ENCODE data around the gene NR1H4.

Gene NR1H4

GRCh38 chr12:100464529-100464928, 9.1 kb upstream of the NR1H4 start:
- H3K4me3 ChIP-seq (replicated peaks in 1 of 2; ENCODE audit: low read depth in 2 of 2, low read length in 2 of 2), result no peak overlapping the region
- DNase-seq (ENCODE audit: low read depth in 2 of 2), result no peak
- no peak for TF ChIP-seq CTCF (IDR thresholded peaks at IDR 0.05; ENCODE audit: low read depth, low read length)

DNA sequence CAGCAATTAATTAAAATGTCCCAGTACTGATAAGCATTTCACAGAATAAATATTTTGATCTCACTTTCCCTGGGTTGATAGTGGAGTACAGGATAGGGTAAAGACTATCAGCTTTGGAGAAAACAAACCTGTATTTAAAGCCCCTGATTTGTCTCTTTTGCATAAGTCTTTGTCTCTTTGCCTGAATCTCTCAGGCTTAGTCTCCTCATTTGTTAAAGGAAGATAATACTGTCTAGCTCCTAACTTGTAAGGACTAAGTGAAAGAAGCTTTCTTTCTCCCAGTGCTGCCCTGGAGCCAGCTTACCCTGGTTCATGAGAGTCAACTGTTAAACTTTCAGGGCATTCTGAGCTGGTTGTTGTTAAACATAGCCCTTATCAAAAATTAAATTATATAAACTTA, 5.5 kb upstream of the NR1H4 start:
- H3K4me3 ChIP-seq (replicated peaks in 1 of 2; ENCODE audit: low read depth in 2 of 2, low read length in 2 of 2), result no peak overlapping the region
- TF ChIP-seq CTCF (IDR thresholded peaks at IDR 0.05; ENCODE audit: low read depth, low read length), result no peak
- DNase-seq (ENCODE audit: low read depth in 2 of 2), result no peak

- TF ChIP-seq CTCF (IDR thresholded peaks at IDR 0.05; ENCODE audit: low read depth, low read length), result no peak
- no peak overlapping the region for H3K4me3 ChIP-seq (replicated peaks in 1 of 2; ENCODE audit: low read depth in 2 of 2, low read length in 2 of 2)
- no peak for DNase-seq (ENCODE audit: low read depth in 2 of 2)
Measured at GRCh38 chr12:100472325-100472724, 1.3 kb upstream of the NR1H4 start.

DNA sequence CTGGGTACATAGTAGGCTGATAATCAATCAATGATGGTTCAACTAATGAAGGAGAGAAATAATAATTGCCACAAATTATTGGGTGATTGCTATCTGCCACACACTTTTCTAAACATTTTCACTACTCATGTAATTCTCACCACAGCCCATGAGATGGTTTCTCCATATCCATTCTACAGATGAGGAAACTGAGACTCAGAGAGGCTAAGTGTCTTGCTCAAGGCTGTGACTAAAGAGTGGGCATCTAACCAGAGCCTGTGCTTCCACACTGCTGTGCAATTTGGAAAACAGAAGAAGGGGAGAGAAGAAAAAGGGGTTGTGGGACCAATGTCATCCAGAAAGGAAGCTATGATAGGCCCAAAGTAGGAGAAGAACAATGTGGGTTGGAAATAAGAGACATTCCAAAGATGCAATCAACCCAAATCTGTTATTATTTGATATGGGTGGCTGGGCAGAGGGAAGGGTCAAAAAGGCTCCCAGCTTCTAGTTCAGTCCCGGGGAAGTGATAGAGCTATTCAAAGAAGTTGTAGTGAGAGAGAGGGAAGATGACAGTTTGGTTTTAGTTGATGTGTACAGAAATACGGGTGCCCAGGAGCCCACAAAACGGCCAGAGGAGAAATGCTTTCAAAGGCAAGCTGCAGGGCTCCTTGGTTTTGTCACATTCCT, 483 bp upstream of the NR1H4 start:
- DNase-seq (ENCODE audit: low read depth in 2 of 2), result no peak
- no peak for TF ChIP-seq CTCF (IDR thresholded peaks at IDR 0.05; ENCODE audit: low read depth, low read length)
- no peak overlapping the region for H3K4me3 ChIP-seq (replicated peaks in 1 of 2; ENCODE audit: low read depth in 2 of 2, low read length in 2 of 2)

GRCh38 chr12:100474617-100475016, 951 bp downstream of the NR1H4 start:
- no peak overlapping the region for H3K4me3 ChIP-seq (replicated peaks in 1 of 2; ENCODE audit: low read depth in 2 of 2, low read length in 2 of 2)
- DNase-seq (ENCODE audit: low read depth in 2 of 2), result no peak
- no peak for TF ChIP-seq CTCF (IDR thresholded peaks at IDR 0.05; ENCODE audit: low read depth, low read length)

DNA sequence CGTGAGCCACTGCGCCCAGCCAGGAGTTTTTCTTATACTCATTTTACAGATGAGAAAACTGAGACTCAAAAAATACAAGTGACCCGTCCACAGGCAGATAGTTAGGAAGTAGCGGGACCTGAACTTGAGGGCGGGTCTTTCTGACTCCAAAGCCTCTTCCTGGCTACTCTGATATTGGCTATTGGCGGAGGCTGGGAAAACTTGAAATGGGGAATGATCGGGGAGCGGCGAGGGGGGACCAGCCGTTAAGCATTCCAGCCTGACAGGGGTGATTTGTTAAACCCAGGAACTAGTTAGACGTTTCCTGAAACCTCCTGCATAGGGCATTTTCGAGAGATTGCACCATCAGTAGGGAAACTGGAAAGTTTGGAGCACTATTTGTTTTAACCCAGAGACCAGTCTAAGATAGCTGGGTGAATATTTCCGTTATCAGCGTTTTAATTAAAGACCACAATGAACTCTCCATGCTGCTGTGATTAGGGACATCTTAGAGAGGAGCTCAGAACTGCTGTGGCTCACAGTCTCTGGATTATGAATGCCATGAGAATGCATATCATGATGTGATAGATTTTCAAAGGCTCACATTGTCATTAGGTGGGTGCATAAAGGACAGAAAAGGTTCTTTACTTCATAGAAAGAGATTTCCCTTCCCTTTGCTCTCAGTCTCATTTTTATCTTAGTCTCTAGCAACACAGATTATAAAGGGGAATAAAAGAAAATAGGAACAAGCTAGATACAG, 2.5 kb downstream of the NR1H4 start:
- no peak for DNase-seq (ENCODE audit: low read depth in 2 of 2)
- TF ChIP-seq CTCF (IDR thresholded peaks at IDR 0.05; ENCODE audit: low read depth, low read length), result no peak
- H3K4me3 ChIP-seq (replicated peaks in 1 of 2; ENCODE audit: low read depth in 2 of 2, low read length in 2 of 2), result no peak overlapping the region
